ENCODE results near the gene VMO1. TPM values are rescaled to one million over a fixed set of nuclear protein-coding genes. Genes with fewer than 3 reads are reported as not detected.

VMO1 gene
- polyA plus RNA-seq, 1 of the 3 experiments (the other 2 are of a cell fraction), result 1.3 TPM

GRCh38 chr17:4772235-4772613, 13.9 kb downstream of the VMO1 start:
- DNase-seq, result peak; percentile 38
- TF ChIP-seq USF1 (IDR thresholded peaks at IDR 0.05; ENCODE audit: borderline replicate concordance, low read depth) (no peak), GATA2 (CRISPR knock-in tag; IDR thresholded peaks at IDR 0.05) (no peak), REST (IDR thresholded peaks at IDR 0.05; ENCODE audit: low read depth, low read length) (no peak), FOSL2 (IDR thresholded peaks at IDR 0.05; ENCODE audit: borderline replicate concordance, low read depth) (no peak), USF2 (IDR thresholded peaks at IDR 0.05; ENCODE audit: borderline replicate concordance, low read depth, low read length) (no peak), YY1 (IDR thresholded peaks at IDR 0.05; ENCODE audit: low read depth) (no peak), RAD21 (IDR thresholded peaks at IDR 0.05; ENCODE audit: low read length) (no peak), MEF2A (IDR thresholded peaks at IDR 0.05; ENCODE audit: borderline replicate concordance, low read depth) (no peak), ZBTB33 (IDR thresholded peaks at IDR 0.05; ENCODE audit: borderline replicate concordance, low read depth) (no peak), POLR2AphosphoS5 (IDR thresholded peaks at IDR 0.05; ENCODE audit: low read depth, low read length) (no peak), SMC3 (IDR thresholded peaks at IDR 0.05; ENCODE audit: low read depth, low read length) (no peak), SIN3A (IDR thresholded peaks at IDR 0.05; ENCODE audit: borderline replicate concordance, low read depth, low read length) (no peak), MXI1 (IDR thresholded peaks at IDR 0.05; ENCODE audit: low read depth, low read length) (no peak), MAX (IDR thresholded peaks at IDR 0.05; ENCODE audit: low read depth) (no peak), TCF12 (IDR thresholded peaks at IDR 0.05) (no peak), FOXM1 (IDR thresholded peaks at IDR 0.05; ENCODE audit: low read depth) (no peak), TAF1 (IDR thresholded peaks at IDR 0.05; ENCODE audit: borderline replicate concordance, low read depth, low read length) (no peak)
- H3K9ac ChIP-seq, result no peak overlapping the region

More at GRCh38 chr17:4772235-4772613, 13.9 kb downstream of the VMO1 start:
- no peaks in the 10 kb centered on the region for H3K79me2 ChIP-seq (ENCODE audit: insufficient read depth)
- H3K9me2 ChIP-seq, result no peaks in the 10 kb centered on the region
- H3K4me1 ChIP-seq (ENCODE audit: control insufficient read depth in 1 of 2, insufficient read depth in 2 of 2, low read depth in 1 of 2, low read length in 1 of 2), result peaks cover 0 to 10% of the 10 kb centered on the region in 2 experiments; a peak in 1 of 4 replicates
- H3K36me3 ChIP-seq (replicated peaks in 1 of 2; ENCODE audit: control insufficient read depth in 1 of 2, insufficient read depth in 2 of 2, low read length in 1 of 2), result no peaks in the 10 kb centered on the region
- no peaks in the 10 kb centered on the region for H3F3A ChIP-seq (replicated peaks; ENCODE audit: insufficient read depth)
- H4K20me1 ChIP-seq (ENCODE audit: insufficient read depth), result no peaks in the 10 kb centered on the region
- no peak overlapping the region for H3K4me2 ChIP-seq
- peaks cover 39% of the 10 kb centered on the region for H3K27me3 ChIP-seq (ENCODE audit: insufficient read depth)
- CTCF ChIA-PET, result interaction anchor here (0.9 to 3.4 kb wide), 4 partner anchors 13 to 137 kb away, joined by 3 to 21 read pairs (median 4); partner anchors contain the start of gene GLTPD2
- no peak overlapping the region for H2AFZ ChIP-seq (ENCODE audit: low read depth)
- 10% methylated on average over 7 of the region's 10 CpGs for WGBS (ENCODE audit: low lambda C conversion rate)
- H3K4me3 ChIP-seq (ENCODE audit: low read depth in 2 of 2, low read length in 1 of 2), result no peak overlapping the region
- POLR2A ChIA-PET, result interaction anchor here (0.5 to 1.3 kb wide), 3 partner anchors 13 to 720 kb away, joined by 3 to 4 read pairs (median 3); no protein-coding TSS in a partner anchor
- no peaks in the 10 kb centered on the region for H3K9me3 ChIP-seq
- H3K27ac ChIP-seq (ENCODE audit: low read depth in 2 of 2, low read length in 1 of 2), result no peak overlapping the region

All from SK-N-SH (cell line).